H1 (cell line): ENCODE data around the gene CAMK2G. TPM values are rescaled to one million over a fixed set of nuclear protein-coding genes. Genes with fewer than 3 reads are reported as not detected.

Experiments used
- BRCA1 ChIP-seq: IDR thresholded peaks from 2 replicates; pipeline ENCODE4 v1.6.1; 2012; ENCODE audit warnings: low read depth, low read length, improper control_type of control experiment
- CBX5 ChIP-seq: fragments of 300-800, 300-1000 bp; sonication (generic); IDR thresholded peaks from 2 replicates; pipeline ENCODE4 v1.7.1; 2016; ENCODE audit warnings: antibody characterized with exemption, low read length, low read depth
- CHD7 ChIP-seq: fragments of 300-600 bp; sonication (generic); IDR thresholded peaks from 2 replicates; pipeline ENCODE4 v1.7.1; 2012; ENCODE audit warnings: low read length, moderate library complexity, mild to moderate bottlenecking, inconsistent platforms; ENCODE audit not compliant: insufficient replicate concordance
- POLR2AphosphoS5 ChIP-seq: IDR thresholded peaks from 2 replicates; pipeline ENCODE4 v1.6.1; 2011; ENCODE audit warnings: low read depth, low read length
- TBP ChIP-seq: IDR thresholded peaks from 2 replicates; pipeline ENCODE4 v1.6.1; 2011; ENCODE audit warnings: low read depth, low read length, improper control_type of control experiment
- polyA plus RNA-seq, 7 experiments: library from polyadenylated mRNA; depleted of rRNA in 3 of 7; stranded (reverse) in 5 of 7; unstranded in 2 of 7; fragments of >200 nt in 5 of 7; fragments of 200-250 nt in 2 of 7; gene quantifications; 1 replicate in 5 of 7; 2 replicates in 1 of 7; 4 replicates in 1 of 7; pipeline versions ENCODE4 v1.2.1 to v1.2.3, GENCODE V29; 2011 to 2013; ENCODE audit warnings: missing spikeins in 2 of 7, mixed read lengths in 2 of 7
- total RNA-seq: library from RNA; stranded (reverse); fragmentation: NEBNext Ultra II Directional; extraction: Animal tissue kit (Norgen Biotek cat#: 25700); gene quantifications from 2 replicates; pipeline ENCODE4 v1.2.1, GENCODE V29; 2021

The CAMK2G gene
- total and polyA plus RNA-seq, 2 of the 8 experiments (the other 6 are each of a cell fraction or from before 2014, with no cell fraction given) = 28.9 to 31.7 TPM

DNA sequence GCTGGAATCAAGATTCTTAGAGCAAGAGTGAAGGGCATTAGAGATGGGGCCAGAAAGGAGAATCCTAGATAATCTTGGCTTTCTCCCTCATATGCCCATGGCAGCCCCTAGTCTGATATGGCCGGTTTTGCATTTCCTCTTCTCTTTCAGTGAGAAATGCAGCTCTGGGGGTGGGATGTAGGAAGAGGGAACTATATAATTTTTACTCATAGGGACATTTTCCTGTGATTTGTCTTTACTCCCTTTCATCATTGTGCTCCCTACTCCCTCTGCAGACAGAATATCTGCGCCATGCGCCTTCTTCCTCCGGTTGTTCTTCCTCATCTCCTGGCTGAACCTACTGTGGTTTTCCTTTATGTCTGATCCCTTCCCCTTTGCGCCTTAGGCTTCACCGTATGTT is 109.3 kb downstream of the CAMK2G start (continued):
- TF ChIP-seq CHD7 (no peak), CBX5 (no peak), POLR2AphosphoS5 (no peak), BRCA1 (no peak), TBP (no peak)
